ENCODE measurements around the gene MSRB2.
"Not testable (repeated sequence)": the region's sequence is repeated elsewhere in the genome, so short reads cannot be mapped to it uniquely, and the experiment has no call there.

MSRB2 gene

DNA sequence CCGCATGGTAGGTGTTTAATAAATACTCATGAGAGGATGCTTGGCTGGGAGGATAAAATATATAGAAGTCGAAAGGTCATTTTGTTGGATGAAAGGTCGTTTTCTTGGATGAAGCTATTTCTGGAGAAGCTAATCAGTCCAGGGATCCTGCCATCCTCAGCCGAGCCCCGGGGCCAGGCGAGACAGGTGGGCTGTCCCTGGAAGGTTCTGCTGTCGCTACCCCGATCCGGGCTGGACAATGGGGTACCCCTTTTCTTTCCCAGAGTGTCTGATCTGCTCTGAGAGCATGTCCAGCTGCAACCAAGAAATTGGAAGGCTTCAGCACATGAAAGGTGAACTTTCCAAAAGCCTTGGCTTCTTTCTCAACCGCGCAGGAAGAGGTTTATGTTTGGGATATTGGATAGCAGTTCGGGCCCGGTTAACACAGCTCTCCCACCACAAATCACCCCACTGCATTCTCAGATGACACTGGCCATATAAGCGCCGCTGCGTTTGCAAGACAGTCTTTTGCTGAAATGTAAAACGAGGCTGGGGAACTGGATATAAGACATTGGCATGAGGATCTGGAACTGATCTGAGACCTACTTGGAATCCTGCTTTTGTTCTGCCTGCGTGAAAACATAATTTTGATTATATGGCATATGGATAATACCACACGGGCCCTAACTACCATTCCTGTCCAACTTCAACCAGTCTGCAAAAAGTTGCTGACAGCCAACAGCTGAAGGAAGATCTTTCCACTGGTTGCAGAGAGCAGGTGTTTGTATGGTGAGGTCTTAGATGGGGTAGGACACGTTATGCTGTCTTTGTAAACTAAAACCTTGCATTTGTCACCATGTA is 31.2 kb upstream of the MSRB2 start:
- H3K23ac ChIP-seq (ENCODE audit: low read length in 2 of 2): no peak overlapping the region
- no peak overlapping the region for H4K91ac ChIP-seq (ENCODE audit: low read length)
- no peak overlapping the region for H2BK120ac ChIP-seq (ENCODE audit: low read depth, low read length)
- no peaks in the 10 kb centered on the region for H3K36me3 ChIP-seq (ENCODE audit: control insufficient read depth in 1 of 2, insufficient read depth in 2 of 2, low read depth in 1 of 2, low read length in 2 of 2)
- no peak overlapping the region for H3K18ac ChIP-seq (ENCODE audit: low read depth in 1 of 2, low read length in 2 of 2)
- no peak overlapping the region for H2AFZ ChIP-seq (ENCODE audit: low read depth, low read length)
- no peaks in the 10 kb centered on the region for H3K9me3 ChIP-seq (ENCODE audit: control insufficient read depth, low read length)
- no peak for DNase-seq
- no peak overlapping the region for H3K4ac ChIP-seq (ENCODE audit: low read depth in 1 of 2, low read length in 2 of 2)
- peak overlapping the region in 1 of 2 experiments; percentile 59 for H3K4me3 ChIP-seq (ENCODE audit: insufficient read depth in 1 of 2, low read depth in 1 of 2, low read length in 2 of 2)
- no peaks in the 10 kb centered on the region for H3K79me1 ChIP-seq (replicated peaks; ENCODE audit: low read length, poor library complexity, severe bottlenecking)
- H4K8ac ChIP-seq (ENCODE audit: low read length): no peak overlapping the region
- no peak overlapping the region for H2AK5ac ChIP-seq (ENCODE audit: low read length, severe bottlenecking)
- H2BK12ac ChIP-seq (ENCODE audit: low read length in 2 of 2): no peak overlapping the region
- H3K27ac ChIP-seq (ENCODE audit: low read length, poor library complexity, severe bottlenecking): no peak overlapping the region
- peaks cover 2% of the 10 kb centered on the region for H3K4me1 ChIP-seq (ENCODE audit: control insufficient read depth, insufficient read depth, low read depth, low read length)
- WGBS: 94% methylated on average over 11 of the region's 20 CpGs
- H3K14ac ChIP-seq (ENCODE audit: low read length in 2 of 2): no peak overlapping the region
- H3K27me3 ChIP-seq (ENCODE audit: control insufficient read depth in 1 of 2, insufficient read depth in 1 of 2, low read length in 2 of 2): peaks cover 15 to 19% of the 10 kb centered on the region in 2 experiments
- H3K9ac ChIP-seq (ENCODE audit: low read length): no peak overlapping the region
- H3K4me2 ChIP-seq (ENCODE audit: low read length, poor library complexity, severe bottlenecking): no peak overlapping the region
- H2BK5ac ChIP-seq (ENCODE audit: low read depth, low read length, poor library complexity, severe bottlenecking): no peak overlapping the region
- no peak overlapping the region for H2BK15ac ChIP-seq (ENCODE audit: low read depth, poor library complexity, severe bottlenecking)

DNA sequence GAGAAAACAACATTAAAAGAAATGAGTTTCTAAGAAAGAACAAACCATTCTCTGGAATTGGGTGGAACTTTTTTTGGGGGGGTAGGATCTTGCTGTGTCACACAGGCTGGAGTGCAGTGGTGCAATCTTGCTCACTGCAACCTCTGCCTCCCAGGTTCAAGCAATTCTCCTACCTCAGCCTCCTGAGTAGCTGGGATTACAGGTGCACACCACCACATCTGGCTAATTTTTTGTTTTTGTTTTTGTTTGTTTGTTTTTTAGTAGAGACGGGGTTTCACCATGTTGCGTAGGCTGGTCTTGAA is 30.6 kb upstream of the MSRB2 start:
- DNase-seq; H3K4me2 ChIP-seq (ENCODE audit: low read length, poor library complexity, severe bottlenecking); H3K79me1 ChIP-seq (replicated peaks; ENCODE audit: low read length, poor library complexity, severe bottlenecking); H2BK5ac ChIP-seq (ENCODE audit: low read depth, low read length, poor library complexity, severe bottlenecking); H3K9ac ChIP-seq (ENCODE audit: low read length); H2AFZ ChIP-seq (ENCODE audit: low read depth, low read length); H2BK12ac ChIP-seq (ENCODE audit: low read length in 2 of 2); H2BK120ac ChIP-seq (ENCODE audit: low read depth, low read length); H3K27ac ChIP-seq (ENCODE audit: low read length, poor library complexity, severe bottlenecking); H2AK5ac ChIP-seq (ENCODE audit: low read length, severe bottlenecking); H4K8ac ChIP-seq (ENCODE audit: low read length); H3K4ac ChIP-seq (ENCODE audit: low read depth in 1 of 2, low read length in 2 of 2); H3K4me3 ChIP-seq (ENCODE audit: insufficient read depth in 1 of 2, low read depth in 1 of 2, low read length in 2 of 2); H4K91ac ChIP-seq (ENCODE audit: low read length); H3K23ac ChIP-seq (ENCODE audit: low read length in 2 of 2); H3K14ac ChIP-seq (ENCODE audit: low read length in 2 of 2); H3K9me3 ChIP-seq (ENCODE audit: control insufficient read depth, low read length); H3K36me3 ChIP-seq (ENCODE audit: control insufficient read depth in 1 of 2, insufficient read depth in 2 of 2, low read depth in 1 of 2, low read length in 2 of 2); H3K18ac ChIP-seq (ENCODE audit: low read depth in 1 of 2, low read length in 2 of 2); H2BK15ac ChIP-seq (ENCODE audit: low read depth, poor library complexity, severe bottlenecking); H3K4me1 ChIP-seq (ENCODE audit: control insufficient read depth, insufficient read depth, low read depth, low read length): not testable (repeated sequence)
- 100% methylated on average over 2 of the region's 2 CpGs for WGBS
- peaks cover 19% of the 10 kb centered on the region in 2 experiments for H3K27me3 ChIP-seq (ENCODE audit: control insufficient read depth in 1 of 2, insufficient read depth in 1 of 2, low read length in 2 of 2)

DNA sequence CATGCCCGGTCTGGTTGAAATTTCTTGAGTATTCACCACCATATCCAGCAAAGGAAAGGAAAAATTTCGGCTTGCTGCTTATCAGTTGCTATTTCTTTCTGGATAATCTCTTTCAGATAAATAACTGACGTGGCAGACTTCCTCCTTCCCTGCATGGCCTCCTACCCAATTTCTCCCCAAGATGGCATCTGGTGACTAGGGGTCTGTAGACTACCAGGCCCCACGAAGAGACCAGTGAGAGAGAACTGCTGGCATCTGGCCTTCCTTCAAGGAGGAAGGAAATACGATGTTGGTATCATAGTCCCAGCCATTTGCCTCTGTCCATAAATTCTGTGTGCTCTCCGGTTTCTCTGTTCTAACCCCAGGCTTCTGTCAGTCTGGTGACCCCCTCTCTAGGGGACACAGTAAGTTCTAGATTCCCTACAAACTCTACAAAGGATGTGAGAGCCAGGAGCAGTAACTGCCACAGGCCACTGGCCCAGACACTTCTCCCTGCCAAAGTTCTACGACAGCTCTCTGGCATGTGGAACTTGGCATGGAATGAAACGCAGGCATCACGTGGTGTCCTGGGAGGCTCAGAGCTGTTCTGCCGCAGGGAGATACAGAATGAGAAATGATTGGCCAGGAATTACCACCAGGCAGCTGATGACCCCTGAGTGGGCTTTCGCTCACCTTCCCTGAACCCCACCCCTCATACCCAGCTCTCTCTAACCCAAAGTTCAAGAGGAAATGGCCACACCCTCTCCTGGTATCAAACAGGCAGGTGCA is 30.0 kb upstream of the MSRB2 start:
- H3K18ac ChIP-seq (ENCODE audit: low read depth in 1 of 2, low read length in 2 of 2): no peak overlapping the region
- WGBS: 86% methylated on average over 11 of the region's 11 CpGs
- H2BK12ac ChIP-seq (ENCODE audit: low read length in 2 of 2): no peak overlapping the region
- H4K8ac ChIP-seq (ENCODE audit: low read length): no peak overlapping the region
- H3K9ac ChIP-seq (ENCODE audit: low read length): no peak overlapping the region
- no peaks in the 10 kb centered on the region for H3K79me1 ChIP-seq (replicated peaks; ENCODE audit: low read length, poor library complexity, severe bottlenecking)
- no peak overlapping the region for H2AK5ac ChIP-seq (ENCODE audit: low read length, severe bottlenecking)
- H2BK15ac ChIP-seq (ENCODE audit: low read depth, poor library complexity, severe bottlenecking): peak overlapping the region; percentile 29
- peaks cover 2% of the 10 kb centered on the region for H3K4me1 ChIP-seq (ENCODE audit: control insufficient read depth, insufficient read depth, low read depth, low read length)
- H4K91ac ChIP-seq (ENCODE audit: low read length): no peak overlapping the region
- H3K36me3 ChIP-seq (ENCODE audit: control insufficient read depth in 1 of 2, insufficient read depth in 2 of 2, low read depth in 1 of 2, low read length in 2 of 2): no peaks in the 10 kb centered on the region
- H3K4ac ChIP-seq (ENCODE audit: low read depth in 1 of 2, low read length in 2 of 2): no peak overlapping the region
- H3K14ac ChIP-seq (ENCODE audit: low read length in 2 of 2): no peak overlapping the region
- H3K23ac ChIP-seq (ENCODE audit: low read length in 2 of 2): no peak overlapping the region
- H3K4me2 ChIP-seq (ENCODE audit: low read length, poor library complexity, severe bottlenecking): no peak overlapping the region
- no peak overlapping the region for H2BK120ac ChIP-seq (ENCODE audit: low read depth, low read length)
- no peak overlapping the region for H2AFZ ChIP-seq (ENCODE audit: low read depth, low read length)
- H2BK5ac ChIP-seq (ENCODE audit: low read depth, low read length, poor library complexity, severe bottlenecking): no peak overlapping the region
- peaks cover 15 to 19% of the 10 kb centered on the region in 2 experiments for H3K27me3 ChIP-seq (ENCODE audit: control insufficient read depth in 1 of 2, insufficient read depth in 1 of 2, low read length in 2 of 2)
- no peaks in the 10 kb centered on the region for H3K9me3 ChIP-seq (ENCODE audit: control insufficient read depth, low read length)
- no peak overlapping the region for H3K4me3 ChIP-seq (ENCODE audit: insufficient read depth in 1 of 2, low read depth in 1 of 2, low read length in 2 of 2)
- no peak overlapping the region for H3K27ac ChIP-seq (ENCODE audit: low read length, poor library complexity, severe bottlenecking)
- DNase-seq: no peak

DNA sequence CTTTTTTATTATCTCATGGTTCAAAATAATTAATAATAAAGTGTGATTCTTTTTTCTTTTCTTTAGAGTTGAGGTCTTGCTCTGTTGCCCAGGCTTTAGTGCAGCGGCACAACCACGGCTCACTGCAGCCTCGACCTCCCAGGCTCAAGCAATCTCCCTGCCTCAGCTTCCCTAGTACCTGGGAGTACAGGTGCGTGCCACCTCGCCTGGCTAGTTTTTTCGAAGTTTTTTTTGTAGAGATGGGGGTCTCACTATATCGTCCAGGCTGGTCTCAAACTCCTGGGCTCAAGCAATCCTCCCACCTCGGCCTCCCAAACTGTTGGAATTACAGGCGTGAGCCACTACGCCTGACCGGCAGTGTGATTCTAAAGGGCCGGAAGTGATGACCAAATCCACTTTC is 28.0 kb upstream of the MSRB2 start:
- peaks cover 2% of the 10 kb centered on the region for H3K4me1 ChIP-seq (ENCODE audit: control insufficient read depth, insufficient read depth, low read depth, low read length)
- no peak overlapping the region for H2BK15ac ChIP-seq (ENCODE audit: low read depth, poor library complexity, severe bottlenecking)
- H3K9ac ChIP-seq (ENCODE audit: low read length): no peak overlapping the region
- no peak for DNase-seq
- no peak overlapping the region for H2BK120ac ChIP-seq (ENCODE audit: low read depth, low read length)
- H3K14ac ChIP-seq (ENCODE audit: low read length in 2 of 2): no peak overlapping the region
- H2BK12ac ChIP-seq (ENCODE audit: low read length in 2 of 2): no peak overlapping the region
- H3K18ac ChIP-seq (ENCODE audit: low read depth in 1 of 2, low read length in 2 of 2): no peak overlapping the region
- H3K36me3 ChIP-seq (ENCODE audit: control insufficient read depth in 1 of 2, insufficient read depth in 2 of 2, low read depth in 1 of 2, low read length in 2 of 2): no peaks in the 10 kb centered on the region
- H2AK5ac ChIP-seq (ENCODE audit: low read length, severe bottlenecking): no peak overlapping the region
- H2AFZ ChIP-seq (ENCODE audit: low read depth, low read length): no peak overlapping the region
- 97% methylated on average over 11 of the region's 12 CpGs for WGBS
- no peak overlapping the region for H4K91ac ChIP-seq (ENCODE audit: low read length)
- H3K4ac ChIP-seq (ENCODE audit: low read depth in 1 of 2, low read length in 2 of 2): no peak overlapping the region
- no peak overlapping the region for H4K8ac ChIP-seq (ENCODE audit: low read length)
- H3K9me3 ChIP-seq (ENCODE audit: control insufficient read depth, low read length): no peaks in the 10 kb centered on the region
- H3K27me3 ChIP-seq (ENCODE audit: control insufficient read depth in 1 of 2, insufficient read depth in 1 of 2, low read length in 2 of 2): peaks cover 9 to 10% of the 10 kb centered on the region in 2 experiments
- H3K27ac ChIP-seq (ENCODE audit: low read length, poor library complexity, severe bottlenecking): no peak overlapping the region
- H2BK5ac ChIP-seq (ENCODE audit: low read depth, low read length, poor library complexity, severe bottlenecking): no peak overlapping the region
- no peaks in the 10 kb centered on the region for H3K79me1 ChIP-seq (replicated peaks; ENCODE audit: low read length, poor library complexity, severe bottlenecking)
- no peak overlapping the region for H3K4me3 ChIP-seq (ENCODE audit: insufficient read depth in 1 of 2, low read depth in 1 of 2, low read length in 2 of 2)
- no peak overlapping the region for H3K4me2 ChIP-seq (ENCODE audit: low read length, poor library complexity, severe bottlenecking)
- H3K23ac ChIP-seq (ENCODE audit: low read length in 2 of 2): no peak overlapping the region
